Liver (tissue), 9 donors: Measurements from ENCODE around the gene ANKRD33. TPM values are rescaled to one million over a fixed set of nuclear protein-coding genes. Genes with fewer than 3 reads are reported as not detected.

Experiments used
- DNase-seq: peaks from one replicate; pipeline ENCODE4 v3.0.0-alpha.2; 2017; ENCODE audit warnings: low spot score
- H3K27ac ChIP-seq, 2 donors: one replicate each; pipeline ENCODE4 v1.7.0; 2013; ENCODE audit warnings: inconsistent platforms in 2 of 2, low read length in 2 of 2, control low read depth in 1 of 2, low read depth in 1 of 2, mild to moderate bottlenecking in 1 of 2
- H3K27me3 ChIP-seq, 4 donors: one replicate each; pipeline versions ENCODE4 v1.6.1 to v1.7.0; 2013; ENCODE audit warnings: low read length in 3 of 4, inconsistent platforms in 1 of 4, mild to moderate bottlenecking in 1 of 4, moderate library complexity in 1 of 4; ENCODE audit not compliant: control insufficient read depth in 4 of 4, insufficient read depth in 4 of 4
- H3K36me3 ChIP-seq, 4 donors: one replicate each; pipeline versions ENCODE4 v1.6.1 to v1.7.0; 2013; ENCODE audit warnings: low read length in 3 of 4, mild to moderate bottlenecking in 3 of 4, low read depth in 1 of 4, moderate library complexity in 1 of 4; ENCODE audit not compliant: control insufficient read depth in 4 of 4, insufficient read depth in 3 of 4
- H3K4me1 ChIP-seq, 4 donors: one replicate each; pipeline versions ENCODE4 v1.6.1 to v1.7.0; 2013; ENCODE audit warnings: low read length in 3 of 4, mild to moderate bottlenecking in 3 of 4, moderate library complexity in 1 of 4; ENCODE audit not compliant: control insufficient read depth in 4 of 4, insufficient read depth in 4 of 4
- H3K4me3 ChIP-seq, 3 donors: one replicate each; pipeline versions ENCODE4 v1.6.1 to v1.7.0; 2013; ENCODE audit warnings: low read length in 3 of 3, control low read depth in 1 of 3, low read depth in 1 of 3, mild to moderate bottlenecking in 1 of 3
- H3K9ac ChIP-seq, 2 donors: one replicate each; pipeline ENCODE4 v1.7.0; 2013; ENCODE audit warnings: low read length in 2 of 2, mild to moderate bottlenecking in 2 of 2, moderate library complexity in 2 of 2, control low read depth in 1 of 2, low read depth in 1 of 2
- H3K9me3 ChIP-seq, 4 donors: one replicate each; pipeline versions ENCODE4 v1.6.1 to v1.7.0; 2013; ENCODE audit warnings: low read length in 3 of 4; ENCODE audit not compliant: control insufficient read depth in 4 of 4
- ATF3 ChIP-seq: IDR thresholded peaks from 2 replicates; pipeline ENCODE4 v1.6.1; 2016; ENCODE audit warnings: antibody characterized with exemption
- CTCF ChIP-seq: fragments of 150-350 bp; IDR thresholded peaks from 2 replicates; pipeline ENCODE4 v1.5.1; 2017; ENCODE audit warnings: improper control_type of control experiment, low read depth, low read length; ENCODE audit not compliant: missing input control
- EGR1 ChIP-seq, 2 donors: IDR thresholded peaks; 2 replicates each; pipeline ENCODE4 v1.6.1; 2016 to 2018; ENCODE audit warnings: antibody characterized with exemption in 2 of 2, low read depth in 2 of 2
- FOXA1 ChIP-seq: IDR thresholded peaks from 2 replicates; pipeline ENCODE4 v1.6.1; 2016; ENCODE audit warnings: antibody characterized with exemption
- FOXA2 ChIP-seq: IDR thresholded peaks from 2 replicates; pipeline ENCODE4 v1.6.1; 2016; ENCODE audit warnings: antibody characterized with exemption
- GABPA ChIP-seq, 2 donors: IDR thresholded peaks in 1 of 2; conservative IDR thresholded peaks in 1 of 2; 2 replicates each; pipeline ENCODE4 v1.6.1; 2016; ENCODE audit warnings: antibody characterized with exemption in 2 of 2, mild to moderate bottlenecking in 1 of 2, moderate library complexity in 1 of 2
- HNF4G ChIP-seq: IDR thresholded peaks from 2 replicates; pipeline ENCODE4 v1.6.1; 2016; ENCODE audit warnings: antibody characterized with exemption
- JUND ChIP-seq, 2 donors: IDR thresholded peaks; 2 replicates each; pipeline ENCODE4 v1.6.1; 2016; ENCODE audit warnings: antibody characterized with exemption in 2 of 2
- MAX ChIP-seq: IDR thresholded peaks from 2 replicates; pipeline ENCODE4 v1.6.1; 2016; ENCODE audit warnings: antibody characterized with exemption
- NR2F2 ChIP-seq: IDR thresholded peaks from 2 replicates; pipeline ENCODE4 v1.6.1; 2016; ENCODE audit warnings: antibody characterized with exemption
- RAD21 ChIP-seq, 2 donors: IDR thresholded peaks; 2 replicates each; pipeline ENCODE4 v1.6.1; 2016; ENCODE audit warnings: antibody characterized with exemption in 2 of 2, mild to moderate bottlenecking in 2 of 2
- REST ChIP-seq: IDR thresholded peaks from 2 replicates; pipeline ENCODE4 v1.6.1; 2016; ENCODE audit warnings: antibody characterized with exemption, mild to moderate bottlenecking
- RXRA ChIP-seq, 2 donors: IDR thresholded peaks; 2 replicates each; pipeline ENCODE4 v1.6.1; 2017 to 2018; ENCODE audit warnings: antibody characterized with exemption in 2 of 2, mild to moderate bottlenecking in 1 of 2
- SP1 ChIP-seq: IDR thresholded peaks from 2 replicates; pipeline ENCODE4 v1.6.1; 2018; ENCODE audit warnings: antibody characterized with exemption, mild to moderate bottlenecking
- TAF1 ChIP-seq: conservative IDR thresholded peaks from 2 replicates; pipeline ENCODE4 v1.6.1; 2016; ENCODE audit warnings: antibody characterized with exemption, mild to moderate bottlenecking
- YY1 ChIP-seq: IDR thresholded peaks from 2 replicates; pipeline ENCODE4 v1.6.1; 2016; ENCODE audit warnings: antibody characterized with exemption, mild to moderate bottlenecking
- ZBTB33 ChIP-seq: IDR thresholded peaks from 2 replicates; pipeline ENCODE4 v1.6.1; 2016; ENCODE audit warnings: antibody characterized with exemption
- WGBS: extraction: QIAGEN DNeasy Blood & Tissue Kit; methylation state at CpG from one replicate; pipeline ENCODE4 v1.1.7; 2013; 5-methylcytosine and 5-hydroxymethylcytosine counted together
- polyA plus RNA-seq, 2 donors: library from polyadenylated mRNA; stranded (reverse) in 1 of 2; unstranded in 1 of 2; fragments of 200-250 nt in 1 of 2; fragments of >200 nt in 1 of 2; fragmentation: Nextera tagmentation in 1 of 2; extraction: Ambion mirVana in 1 of 2; gene quantifications; one replicate each; pipeline versions ENCODE4 v1.2.1 to v1.2.3, GENCODE V29; 2013 to 2015
- total RNA-seq, 2 donors: library from RNA; depleted of rRNA; stranded (reverse); fragments of >200 nt; gene quantifications; one replicate each; pipeline ENCODE4 v1.2.3, GENCODE V29; 2014
- donor health status: healthy.
- donor health status: healthy.
- donor health status: healthy.
- donor health status: healthy.
- donor health status: healthy.

Gene ANKRD33
- total and polyA plus RNA-seq, 4 donors = not detected

- TF ChIP-seq FOXA2 (no peak), RXRA (IDR thresholded peaks at IDR 0.05) (no peak), RAD21 (IDR thresholded peaks at IDR 0.05) (no peak), JUND (IDR thresholded peaks at IDR 0.05) (no peak), SP1 (no peak), EGR1 (IDR thresholded peaks at IDR 0.05; ENCODE audit: low read depth in 2 of 2) (no peak), NR2F2 (no peak), ATF3 (no peak), REST (no peak), TAF1 (no peak), GABPA (IDR thresholded peaks at IDR 0.05 in 1 of 2, conservative IDR thresholded peaks at IDR 0.05 in 1 of 2) (no peak), MAX (no peak), CTCF (no peak), FOXA1 (no peak), HNF4G (no peak), YY1 (no peak)
- no peak for DNase-seq
- H3K4me1 ChIP-seq = peaks cover 0 to 3% (median 3%) of the 10 kb centered on the region in 4 donors
- WGBS = 88% methylated on average over 22 of the region's 22 CpGs
- no peak overlapping the region for H3K4me3 ChIP-seq
- no peaks in the 10 kb centered on the region for H3K27me3 ChIP-seq
- no peaks in the 10 kb centered on the region for H3K36me3 ChIP-seq
- no peak overlapping the region for H3K27ac ChIP-seq
- H3K9me3 ChIP-seq = no peaks in the 10 kb centered on the region
- H3K9ac ChIP-seq = no peak overlapping the region
Measured at GRCh38 chr12:51890511-51891171, 2.7 kb downstream of the ANKRD33 start.

- DNase-seq = no peak
- Histone ChIP-seq H3K27me3 (no peaks in the 10 kb centered on the region), H3K4me1 (peaks cover 0 to 3% (median 1%) of the 10 kb centered on the region in 4 donors), H3K4me3 (no peak overlapping the region), H3K27ac (no peak overlapping the region), H3K9ac (no peak overlapping the region), H3K9me3 (no peaks in the 10 kb centered on the region), H3K36me3 (no peaks in the 10 kb centered on the region)
- TF ChIP-seq RAD21 (IDR thresholded peaks at IDR 0.05) (peak; percentile 73 to 74), ZBTB33 (no peak), YY1 (no peak), SP1 (no peak), MAX (no peak), CTCF (peak; percentile 46), RXRA (IDR thresholded peaks at IDR 0.05) (peak in 1 of 2 donors; percentile 7)
Measured at GRCh38 chr12:51891843-51892242, 3.9 kb downstream of the ANKRD33 start.
